Stimulated activated CD4-positive, alpha-beta T cell treated with anti-CD3 and anti-CD28 coated beads, Interleukin-12 subunit alpha, Interleukin-12 subunit beta, amount 100 ng/mL, for 4 hours (primary cell): ENCODE results near the gene COL27A1.

Source experiments
- DNase-seq: peaks from one replicate; pipeline ENCODE4 v3.0.0-alpha.2; 2020

COL27A1 gene

DNA sequence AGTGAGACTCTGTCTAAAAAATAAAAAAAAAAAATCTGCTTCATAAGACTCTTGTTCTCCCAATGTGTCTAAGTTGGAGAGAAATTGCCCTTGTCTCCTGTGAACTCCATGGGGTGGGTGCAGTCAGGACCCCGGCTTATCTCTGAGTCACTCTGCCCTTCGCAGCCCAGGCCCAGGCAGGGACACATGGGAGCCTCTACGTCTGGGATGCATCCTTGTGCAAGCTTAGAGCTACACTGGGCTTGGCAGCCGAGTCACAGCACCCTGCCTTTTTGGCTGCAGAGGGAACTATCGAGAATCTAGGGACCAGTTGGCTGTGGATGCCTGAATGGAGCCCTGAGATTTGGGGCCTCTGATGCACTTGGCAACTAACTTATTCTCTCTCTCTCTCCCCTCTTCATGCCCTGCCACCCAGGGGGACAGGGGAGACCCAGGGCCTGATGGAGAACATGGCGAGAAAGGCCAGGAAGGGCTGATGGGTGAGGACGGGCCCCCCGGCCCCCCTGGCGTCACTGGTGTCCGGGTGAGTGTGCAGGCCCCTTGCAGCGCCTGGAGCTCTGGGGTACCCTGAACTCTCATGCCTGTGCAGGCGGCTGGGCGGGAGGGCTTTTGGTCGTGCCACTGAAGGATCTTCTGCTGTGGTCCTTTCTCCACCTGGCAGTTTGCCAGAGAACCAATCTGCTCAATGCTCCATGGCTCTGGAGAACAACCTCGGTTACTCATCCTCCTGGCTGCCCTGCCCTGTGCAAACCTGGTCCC is 120.1 kb downstream of the COL27A1 start:
- DNase-seq, result no peak

DNA sequence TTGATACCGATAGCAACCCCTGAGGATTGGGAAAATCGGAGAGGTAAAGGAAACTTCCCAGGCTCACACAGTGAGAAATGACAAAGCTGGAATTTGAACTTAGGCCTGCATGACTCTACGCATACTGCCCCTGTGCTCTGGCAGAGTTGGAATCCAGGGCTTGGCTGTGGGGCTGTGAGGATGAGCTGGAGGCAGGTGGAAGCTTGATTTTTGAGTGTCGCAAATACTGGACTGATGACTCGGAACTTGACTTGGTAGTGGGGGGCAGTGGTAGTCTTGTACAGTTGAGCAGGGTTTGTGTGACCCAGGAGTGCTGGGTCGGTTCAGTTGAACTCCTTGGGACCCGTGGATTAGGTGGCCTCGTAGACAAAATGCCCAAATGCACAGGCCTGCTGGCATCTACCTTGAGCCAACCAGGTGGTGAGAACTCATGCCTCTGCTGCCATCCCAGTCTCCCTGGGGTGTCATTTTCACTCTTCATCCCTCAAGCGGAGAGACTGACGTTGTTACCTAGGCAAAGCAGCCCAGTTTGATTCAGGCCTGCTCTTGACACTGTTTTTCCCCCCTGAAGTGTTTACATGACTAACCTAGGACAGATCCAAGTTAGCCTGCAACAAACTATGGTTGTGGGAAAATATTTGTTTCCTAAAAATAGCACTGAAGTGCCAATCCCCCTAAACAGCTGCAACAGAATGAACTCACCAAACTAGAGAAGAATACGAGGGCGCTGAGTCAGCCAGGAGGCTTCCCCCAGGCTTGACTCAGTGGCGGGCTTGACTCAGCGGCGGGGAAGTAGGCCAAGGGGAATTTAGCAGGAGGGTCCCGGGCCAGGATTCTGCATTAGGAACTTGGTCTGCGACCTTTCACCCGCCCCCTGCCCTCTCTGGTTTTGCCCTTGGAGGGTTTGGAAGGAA is 121.8 kb downstream of the COL27A1 start:
- DNase-seq, result no peak

DNA sequence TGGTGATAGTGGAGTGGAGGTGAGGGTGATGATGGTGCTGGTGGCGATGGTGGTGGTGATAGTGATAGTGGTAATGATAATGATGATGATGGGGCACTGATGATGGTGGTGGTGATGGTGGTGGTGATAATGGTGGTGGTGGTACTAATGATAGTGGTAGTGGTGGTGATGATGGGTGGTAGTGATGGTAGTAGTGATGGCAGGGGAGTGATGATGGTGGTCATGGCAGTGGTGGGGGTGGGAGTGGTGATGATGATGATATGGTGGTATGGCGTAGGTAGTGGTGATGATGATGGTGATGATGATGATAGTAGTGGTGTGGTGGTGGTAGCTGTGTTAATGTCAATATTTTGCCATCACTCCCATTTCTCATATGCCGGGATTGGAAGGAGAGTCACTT is 123.0 kb downstream of the COL27A1 start:
- DNase-seq, result no peak

DNA sequence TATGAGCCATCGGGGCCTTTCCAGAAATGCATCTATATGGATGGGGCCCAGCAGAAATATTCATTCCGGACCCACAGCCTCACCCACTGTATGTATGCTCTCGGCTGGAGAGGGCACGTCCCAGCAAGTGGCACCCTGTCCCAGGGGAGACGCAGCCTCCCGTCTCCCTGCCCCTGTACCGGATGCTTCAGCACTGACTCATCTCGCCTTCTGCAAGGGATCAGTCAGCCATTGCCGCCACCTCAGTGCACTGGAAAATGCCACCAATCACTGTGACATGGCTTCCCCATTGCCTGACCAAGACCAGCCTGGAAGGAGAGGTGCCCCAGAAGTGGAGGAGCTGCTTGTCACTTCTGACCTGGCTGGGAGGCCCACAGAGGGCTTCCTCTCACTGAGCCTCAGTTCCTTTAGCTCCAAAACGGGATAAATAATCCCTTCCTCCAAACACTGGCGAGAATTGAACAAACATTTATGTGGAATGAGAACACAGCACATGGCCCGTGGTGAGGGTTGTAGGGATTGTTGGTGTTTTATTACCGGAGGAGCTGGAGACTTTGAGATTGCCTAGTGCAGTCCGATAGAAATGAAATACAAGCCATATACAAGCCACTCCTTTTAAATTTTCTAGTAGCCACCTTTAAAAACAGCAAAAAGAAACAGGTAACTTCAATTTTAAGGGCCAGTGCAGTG is 123.7 kb downstream of the COL27A1 start:
- DNase-seq, result no peak

DNA sequence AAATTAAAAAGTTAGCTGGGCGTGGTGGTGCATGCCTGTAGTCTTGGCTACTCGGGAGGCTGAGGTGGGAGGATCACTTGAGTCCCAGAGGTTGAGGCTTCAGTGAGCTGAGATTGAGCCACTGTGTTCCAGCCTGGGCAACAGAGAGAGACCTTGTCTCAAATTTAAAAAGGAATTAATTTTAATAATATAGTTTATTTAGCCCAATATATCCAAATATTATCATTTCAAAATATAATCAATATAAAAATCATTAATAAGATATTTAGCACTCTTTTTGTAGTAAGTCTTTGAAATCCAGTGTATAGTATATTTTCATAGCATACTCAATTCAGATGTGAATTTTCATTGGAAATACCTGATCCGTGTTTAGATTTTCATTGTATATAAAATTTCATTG is 124.4 kb downstream of the COL27A1 start:
- DNase-seq, result no peak

DNA sequence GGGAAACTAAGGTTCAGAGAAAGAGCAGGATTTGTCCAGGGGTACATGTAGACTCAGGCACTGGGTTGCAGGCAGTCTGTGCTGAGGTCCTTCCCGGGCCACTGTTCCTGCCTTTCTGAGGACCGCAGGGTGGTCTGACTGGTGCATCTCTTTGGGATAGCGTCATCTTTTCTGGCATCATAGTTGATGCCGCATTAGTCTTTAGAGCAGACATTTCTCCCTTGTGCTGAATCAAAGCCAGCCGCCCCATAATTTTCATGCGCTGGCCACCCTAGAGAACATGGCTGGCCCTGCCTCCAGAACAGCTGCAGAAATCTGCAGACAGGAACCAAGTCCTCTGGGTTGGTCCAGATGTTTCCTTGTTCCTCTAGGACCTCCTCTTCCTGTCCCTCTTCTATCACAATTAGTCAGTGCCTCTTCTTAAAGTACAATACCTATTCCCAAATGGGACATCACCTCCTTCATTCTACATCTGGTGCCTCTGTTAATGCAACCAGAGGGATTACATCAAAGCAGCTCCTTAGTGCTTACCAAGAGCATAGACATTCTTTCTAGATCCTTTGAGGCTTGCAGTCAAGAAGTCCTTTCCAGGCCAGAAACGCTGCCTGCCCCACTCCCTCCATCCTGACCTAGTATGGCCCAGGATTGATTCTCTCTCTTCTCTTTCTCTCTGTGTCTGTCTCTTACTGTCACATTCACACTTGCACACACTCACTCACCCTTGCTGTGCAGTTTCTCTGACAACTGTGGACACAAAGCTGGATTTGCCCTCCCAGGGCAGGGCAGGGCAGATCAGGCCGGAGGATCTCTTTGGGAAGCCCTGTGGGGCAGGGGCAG is 125.5 kb downstream of the COL27A1 start:
- no peak for DNase-seq

DNA sequence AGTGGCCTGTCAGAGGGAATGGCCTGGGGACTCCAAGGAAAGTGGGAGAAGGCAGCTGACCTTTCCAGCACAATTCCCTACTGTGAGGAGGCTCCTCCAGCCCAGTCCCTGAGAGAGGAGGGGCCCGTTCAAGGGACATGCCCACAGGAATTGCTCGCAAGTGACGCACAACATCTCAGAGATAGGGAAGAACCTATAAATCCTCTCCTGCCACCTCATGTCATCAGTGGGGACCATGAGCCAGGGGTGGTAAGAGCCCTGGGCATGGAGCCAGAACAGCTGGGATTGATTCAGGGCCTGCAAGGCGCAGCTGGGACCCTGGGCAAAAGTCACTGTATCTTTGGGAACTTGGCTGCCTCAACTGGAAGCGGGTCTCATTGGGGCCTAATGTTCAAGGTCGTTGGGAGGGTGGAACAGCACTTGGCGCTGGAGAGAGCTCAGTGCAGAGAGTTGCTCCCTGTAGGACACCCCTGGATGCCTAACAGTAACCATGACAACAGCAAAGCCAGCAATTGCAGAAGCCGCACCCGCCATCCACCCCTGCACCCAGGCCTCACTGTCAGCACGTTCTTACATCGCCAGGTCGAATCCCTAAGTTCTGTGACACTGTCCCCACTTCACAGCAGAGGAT is 126.3 kb downstream of the COL27A1 start:
- DNase-seq, result no peak

DNA sequence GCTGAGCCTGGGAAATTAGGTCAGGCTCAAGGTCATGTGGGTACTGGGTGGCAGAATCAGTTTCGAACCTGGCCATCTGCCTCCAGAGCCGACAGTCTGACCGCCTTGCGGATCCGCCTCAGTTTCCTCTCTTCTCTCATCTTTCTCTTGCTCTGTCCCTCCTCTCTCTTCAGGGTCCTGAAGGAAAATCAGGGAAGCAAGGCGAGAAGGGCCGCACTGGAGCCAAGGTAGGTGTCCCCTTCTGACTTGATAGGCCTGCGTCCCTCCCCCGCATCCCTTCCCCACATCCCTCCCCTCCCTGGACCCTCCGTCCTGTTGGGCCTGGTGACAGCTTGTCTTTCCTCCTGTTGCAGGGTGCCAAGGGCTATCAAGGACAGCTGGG is 126.8 kb downstream of the COL27A1 start:
- no peak for DNase-seq

DNA sequence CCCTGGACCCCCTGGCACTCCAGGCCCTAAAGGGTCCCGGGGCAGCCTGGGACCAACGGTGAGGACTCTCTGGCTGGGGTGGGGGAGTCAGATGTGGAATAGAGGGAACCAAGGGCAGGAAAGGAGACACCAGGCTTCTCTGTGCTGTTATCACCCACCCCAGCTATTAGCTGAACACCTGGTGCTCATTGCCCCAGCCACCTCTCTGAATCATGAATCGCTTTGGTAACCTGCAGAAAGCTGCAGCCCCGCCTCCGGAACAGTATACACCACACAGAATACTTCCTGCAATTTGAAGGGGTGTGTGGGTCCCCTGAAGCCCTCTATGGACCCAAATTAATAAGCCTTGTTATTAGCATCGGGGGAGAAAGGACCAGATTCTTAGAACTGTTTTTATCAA is 127.2 kb downstream of the COL27A1 start:
- DNase-seq, result no peak

DNA sequence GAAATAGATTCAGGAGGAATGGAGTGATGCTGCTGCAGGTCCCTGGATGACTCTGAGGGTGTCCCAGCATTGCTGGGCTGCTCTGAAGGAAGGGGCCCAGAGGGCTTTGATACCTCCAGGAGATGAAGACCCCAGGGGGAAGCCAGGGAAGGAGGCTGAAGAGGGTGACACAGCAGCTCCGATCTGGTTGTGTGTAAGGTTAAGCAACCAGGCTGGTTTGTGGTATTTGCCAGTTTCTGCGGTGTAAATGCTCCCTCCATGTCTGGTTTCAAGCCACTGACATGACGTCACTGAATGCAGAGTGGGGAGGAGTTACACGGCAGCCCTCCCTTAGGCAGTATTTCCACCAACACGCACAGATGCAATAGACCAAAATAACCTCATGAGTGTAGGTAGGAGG is 127.6 kb downstream of the COL27A1 start:
- DNase-seq, result no peak

DNA sequence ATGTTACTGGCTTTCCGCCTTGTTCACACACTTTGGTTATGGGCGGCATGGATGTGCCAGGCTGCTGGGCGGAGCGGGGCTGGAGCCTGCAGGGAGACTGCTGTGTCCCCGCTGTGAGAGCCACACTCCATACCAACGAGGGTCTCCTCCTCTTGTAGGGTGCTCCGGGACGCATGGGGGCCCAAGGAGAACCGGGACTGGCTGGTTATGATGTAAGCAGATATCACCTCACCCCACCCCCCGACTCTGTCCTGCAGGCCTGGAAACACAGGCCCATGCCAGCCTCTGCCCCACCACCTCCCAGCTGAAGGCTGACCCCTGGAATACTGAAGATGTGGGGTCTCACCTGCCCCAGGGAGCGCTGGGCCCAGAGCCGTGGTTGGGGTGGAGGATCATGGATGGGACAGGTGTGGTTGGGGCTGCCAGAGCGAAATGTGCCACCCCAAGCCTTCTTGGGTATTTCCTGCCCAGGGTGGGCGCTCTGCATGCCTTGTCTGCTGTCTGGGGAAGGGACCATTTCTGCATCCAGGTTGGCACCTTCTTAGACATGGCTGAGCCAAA is 128.3 kb downstream of the COL27A1 start:
- no peak for DNase-seq

DNA sequence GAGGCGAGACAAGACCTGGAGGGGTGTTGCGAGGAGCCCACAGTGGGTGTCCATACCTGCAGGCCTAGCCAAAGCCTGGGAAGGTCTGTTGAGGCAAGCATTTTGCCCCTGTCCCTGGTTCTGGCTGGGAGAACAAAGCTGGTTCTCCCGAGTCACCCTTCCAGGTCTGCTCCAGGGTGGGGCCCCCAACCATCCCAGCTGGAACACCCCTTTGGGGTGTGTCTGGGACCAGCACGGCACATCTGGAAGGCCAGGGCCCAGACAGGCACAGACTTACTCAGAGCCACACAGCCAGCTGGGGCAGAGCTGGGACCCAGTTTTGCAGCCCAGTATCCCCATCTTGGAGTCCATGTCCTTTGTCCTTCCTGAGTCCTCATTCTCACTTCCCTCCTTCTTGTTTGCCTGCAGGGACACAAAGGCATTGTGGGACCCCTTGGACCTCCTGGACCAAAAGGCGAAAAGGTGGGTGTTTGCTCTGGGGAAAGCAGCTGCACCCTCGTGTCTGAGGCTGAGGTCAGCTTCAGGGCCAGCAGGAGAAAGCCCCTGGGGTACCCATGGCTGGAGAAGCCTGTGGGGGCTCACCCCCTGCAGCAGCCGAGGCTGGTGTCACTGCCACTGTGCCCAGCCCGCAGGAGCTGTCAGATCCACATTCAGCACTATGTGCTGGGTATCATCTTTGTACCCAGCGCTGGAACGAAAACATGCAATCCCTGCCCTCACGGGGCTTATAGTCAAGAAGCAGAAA is 129.2 kb downstream of the COL27A1 start:
- DNase-seq, result no peak

DNA sequence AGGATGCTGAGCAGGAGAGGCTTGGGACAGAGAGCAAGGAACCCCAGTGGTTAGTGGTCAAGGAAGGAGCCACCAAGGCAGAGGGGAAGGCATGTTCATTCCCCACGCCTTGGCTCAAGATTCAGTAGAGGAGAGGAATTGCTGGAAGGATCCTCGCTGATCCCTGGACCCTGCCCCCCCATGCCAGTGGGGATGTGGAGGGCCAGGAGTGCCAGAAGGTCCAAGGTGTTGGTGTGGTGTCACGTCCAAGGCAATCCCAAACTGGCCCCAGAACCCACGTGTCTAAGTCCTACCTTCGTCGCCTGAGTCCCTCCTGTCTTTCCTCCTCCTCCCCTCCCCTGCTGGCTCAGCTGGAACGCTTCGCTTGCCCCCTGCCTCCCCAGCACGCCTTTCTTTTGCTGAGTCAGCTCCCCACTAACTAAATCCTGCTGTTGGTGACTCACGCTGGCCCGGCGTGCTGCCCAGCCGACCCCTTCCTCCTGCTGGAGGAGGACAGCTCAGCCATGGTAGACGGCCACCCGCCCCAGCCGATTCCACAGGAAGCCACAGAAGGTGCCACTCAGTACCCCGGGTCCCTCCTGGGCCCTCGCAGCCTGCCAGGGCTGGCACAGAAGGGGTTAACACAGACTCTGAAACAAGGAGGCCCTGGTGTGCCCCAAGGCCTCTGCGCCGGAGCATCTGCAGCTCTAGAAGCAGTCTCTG is 130.0 kb downstream of the COL27A1 start:
- DNase-seq, result no peak

DNA sequence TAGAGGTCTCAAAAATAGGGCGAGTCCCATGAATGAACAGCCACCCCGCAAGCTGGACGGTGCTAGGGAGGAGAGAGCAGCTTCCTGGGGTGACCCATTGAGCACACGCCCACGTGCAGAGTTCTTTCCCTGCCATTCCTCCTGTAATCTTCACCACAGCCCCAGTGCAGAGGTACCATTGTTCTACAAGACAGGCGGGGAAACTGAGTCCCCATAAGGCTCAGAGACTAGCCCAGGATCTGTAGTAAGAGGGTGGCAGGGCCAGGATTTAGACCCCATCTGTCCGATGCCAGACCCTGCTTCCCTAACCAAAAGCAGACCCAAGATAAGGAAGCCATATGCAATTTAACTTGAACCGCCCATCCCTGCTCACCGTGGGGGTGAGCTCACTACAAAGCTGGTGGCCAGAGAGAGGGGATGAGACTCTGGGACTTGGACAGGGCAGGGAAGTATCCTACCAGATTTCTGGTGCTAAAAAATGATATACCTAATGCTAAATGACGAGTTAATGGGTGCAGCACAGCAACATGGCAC is 130.9 kb downstream of the COL27A1 start:
- no peak for DNase-seq

DNA sequence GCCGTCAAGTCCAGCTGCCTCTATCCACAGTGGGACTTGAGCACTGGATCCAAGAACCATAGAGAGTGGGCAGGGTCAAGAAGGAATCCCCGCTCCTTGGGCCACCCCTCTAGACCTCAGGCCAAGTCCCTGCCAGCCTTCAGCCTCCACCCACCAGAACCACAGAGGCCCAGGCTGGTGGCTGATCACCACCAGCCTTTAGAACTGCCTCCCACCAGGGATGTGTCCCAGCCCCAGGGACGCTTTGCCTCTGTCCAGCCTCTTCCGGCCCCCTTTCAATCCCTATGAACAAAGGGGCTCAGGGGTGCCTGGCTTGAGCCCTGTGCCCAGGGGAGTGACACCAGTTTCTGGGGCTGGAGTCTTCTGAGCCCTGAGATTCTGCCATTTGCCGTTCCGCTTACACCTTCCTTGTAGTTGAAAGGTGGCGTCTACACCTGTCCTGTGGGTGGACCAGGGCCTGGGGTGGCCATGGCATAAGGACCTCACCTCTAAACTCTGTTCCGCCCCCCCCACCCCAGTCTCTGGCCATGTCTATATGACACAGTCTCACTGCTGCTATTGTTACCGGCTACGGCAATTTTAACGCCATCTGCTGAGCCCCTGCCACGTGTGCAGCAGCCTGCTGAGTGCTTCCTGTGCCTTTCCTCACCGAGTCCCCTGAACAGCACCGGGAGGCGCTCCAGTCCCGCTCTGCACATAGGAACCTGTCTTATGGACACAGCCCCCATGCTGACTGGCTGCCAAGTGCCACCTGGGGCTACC is 131.8 kb downstream of the COL27A1 start:
- no peak for DNase-seq

DNA sequence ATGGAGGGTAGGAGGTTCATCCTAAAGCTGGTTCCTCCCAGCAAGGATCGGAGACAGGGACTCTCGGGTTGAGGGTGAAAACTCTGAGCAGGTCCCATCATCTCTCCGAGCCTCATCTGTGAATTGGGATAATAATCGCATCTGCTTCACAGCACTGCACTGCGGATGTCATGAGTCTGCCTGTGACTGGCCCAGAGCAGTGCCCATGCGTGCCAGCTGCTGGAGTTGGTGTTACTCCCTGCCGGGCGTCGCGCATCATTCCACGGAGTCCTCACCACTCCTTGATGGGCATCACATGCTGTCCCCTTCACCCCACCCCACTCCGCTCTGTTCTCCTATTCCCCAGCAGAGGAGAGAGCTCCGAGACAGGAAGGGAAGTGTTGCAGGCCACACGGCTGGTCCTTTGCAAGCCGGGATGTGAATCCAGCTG is 132.4 kb downstream of the COL27A1 start:
- no peak for DNase-seq

DNA sequence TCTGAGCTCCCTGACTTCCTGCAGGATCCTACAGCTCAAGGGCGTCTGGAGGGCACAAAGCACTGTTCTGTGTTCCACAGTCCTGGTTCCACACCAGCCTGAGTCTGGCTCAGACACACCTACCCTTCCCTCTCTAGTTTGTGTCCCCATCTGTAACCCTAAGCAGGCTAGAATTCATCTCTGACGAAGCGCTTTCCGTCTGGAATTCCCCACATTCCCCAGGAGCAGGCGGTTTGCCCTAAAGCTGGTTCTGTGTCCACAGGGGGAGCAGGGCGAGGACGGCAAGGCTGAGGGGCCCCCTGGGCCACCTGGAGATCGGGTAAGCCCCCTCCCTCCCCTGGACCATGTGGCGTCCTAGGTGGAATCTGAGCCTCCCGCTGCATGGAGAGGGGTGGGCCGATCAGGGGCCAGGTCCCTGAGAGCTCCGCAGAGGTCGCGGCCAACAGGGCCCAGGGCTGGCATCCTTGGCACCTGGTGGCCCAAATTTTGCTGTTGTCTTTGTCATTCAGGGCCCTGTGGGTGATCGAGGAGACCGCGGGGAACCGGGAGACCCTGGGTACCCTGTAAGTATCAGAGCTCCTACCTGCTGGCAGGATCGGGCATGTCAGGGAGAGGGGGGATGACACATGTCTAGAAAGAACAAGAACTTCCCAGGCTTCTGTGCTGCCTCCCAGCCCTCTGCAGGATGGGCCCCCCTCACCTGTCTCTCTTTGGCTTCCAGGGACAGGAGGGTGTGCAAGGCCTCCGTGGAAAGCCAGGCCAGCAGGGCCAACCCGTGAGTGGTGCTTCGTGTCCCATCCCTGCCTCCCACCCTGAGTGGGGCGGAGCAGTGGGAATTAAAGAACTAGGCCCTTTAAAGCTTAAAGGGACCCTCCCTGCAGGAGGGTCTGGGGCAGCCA is 133.1 kb downstream of the COL27A1 start:
- DNase-seq, result no peak

DNA sequence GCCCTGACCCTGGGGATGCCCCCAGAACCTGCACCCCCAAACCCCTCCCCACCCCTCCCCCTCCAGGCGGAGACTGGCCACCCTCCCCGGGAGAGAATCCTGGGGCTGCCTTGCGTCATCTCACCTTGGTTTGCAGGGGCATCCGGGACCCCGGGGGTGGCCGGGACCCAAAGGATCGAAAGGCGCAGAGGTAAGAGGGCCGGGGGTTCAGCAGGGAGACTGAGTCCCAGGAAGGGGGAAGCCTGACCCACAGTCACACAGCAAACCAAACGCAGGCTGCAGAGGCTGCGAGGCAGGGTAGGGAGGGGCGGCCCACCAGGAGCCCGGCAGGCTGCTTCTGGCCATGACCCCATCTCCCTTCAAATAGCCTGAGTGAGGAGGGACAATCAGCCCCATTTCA is 133.8 kb downstream of the COL27A1 start:
- no peak for DNase-seq
